Adrenal gland (tissue), 12 donors: ENCODE results near the gene CAMK2A. TPM values are rescaled to one million over a fixed set of nuclear protein-coding genes. Genes with fewer than 3 reads are reported as not detected.

Source experiments
- DNase-seq, 7 donors: peaks; one replicate each; pipeline ENCODE4 v3.0.0-alpha.2; 2019 to 2020
- H3K27ac ChIP-seq, 5 donors: fragments of 200-600 bp; sonication (generic) in 4 of 5; 1 replicate in 3 of 5; 2 replicates in 2 of 5; pipeline versions ENCODE4 v1.5.1 to v1.8.0; 2016 to 2020; ENCODE audit warnings: mild to moderate bottlenecking in 1 of 5
- H3K27me3 ChIP-seq: fragments of 200-600 bp; 2 replicates; pipeline ENCODE4 v1.8.0; 2021
- H3K36me3 ChIP-seq, 2 donors: fragments of 200-600 bp; replicated peaks in 1 of 2; 1 replicate in 1 of 2; 2 replicates in 1 of 2; pipeline versions ENCODE4 v1.5.1 to v1.8.0; 2018 to 2022
- H3K4me1 ChIP-seq, 2 donors: fragments of 200-600 bp; replicated peaks in 1 of 2; 1 replicate in 1 of 2; 2 replicates in 1 of 2; pipeline versions ENCODE4 v1.5.1 to v1.8.0; 2018 to 2021
- H3K4me3 ChIP-seq, 4 donors: fragments of 200-600 bp; sonication (generic) in 3 of 4; one replicate each; pipeline ENCODE4 v1.5.1; 2016 to 2018
- H3K9me3 ChIP-seq, 3 donors: fragments of 200-600 bp; sonication (generic) in 1 of 3; replicated peaks in 1 of 3; 1 replicate in 2 of 3; 2 replicates in 1 of 3; pipeline versions ENCODE4 v1.5.1 to v1.8.0; 2016 to 2021
- CTCF ChIP-seq, 6 experiments: fragments of 450-650 bp in 4 of 6; fragments of 200-600 bp in 2 of 6; sonication (generic) in 1 of 6; IDR thresholded peaks; 1 replicate in 5 of 6; 2 replicates in 1 of 6; pipeline versions ENCODE4 v1.5.1 to v1.8.0; 2016 to 2021; ENCODE audit warnings: antibody characterized with exemption in 6 of 6, mild to moderate bottlenecking in 2 of 6, moderate library complexity in 1 of 6
- POLR2A ChIP-seq, 2 donors: fragments of 450-650 bp; IDR thresholded peaks; one replicate each; pipeline ENCODE4 v1.6.1; 2017; ENCODE audit warnings: antibody characterized with exemption in 2 of 2, mild to moderate bottlenecking in 2 of 2, moderate library complexity in 1 of 2
- WGBS, 4 donors: extraction: QIAGEN DNeasy Blood & Tissue Kit in 2 of 4; methylation state at CpG; one replicate each; pipeline versions ENCODE4 v1.1.5 to v1.1.7; 2013 to 2017; 5-methylcytosine and 5-hydroxymethylcytosine counted together
- intact Hi-C, 2 donors: fragments of 100-400 bp; cut with DNase I; formaldehyde crosslinking; loops; one replicate each; pipeline versions ENCODE4 v1.14.1 to v1.15.0; 2022 to 2023
- polyA plus RNA-seq, 3 donors: library from polyadenylated mRNA; stranded (reverse); fragments of 200-250 nt in 2 of 3; fragments of 350-450 nt in 1 of 3; fragmentation: Illumina TruSeq in 1 of 3; extraction: RNeasy Lipid Tissue Mini Kit (QIAGEN cat#74804) in 1 of 3; gene quantifications; one replicate each; pipeline ENCODE4 v1.2.3, GENCODE V29; 2013 to 2014
- total RNA-seq, 9 donors: library from RNA; depleted of rRNA in 4 of 9; stranded (reverse); fragments of >200 nt in 4 of 9; fragments of 120-200 nt in 1 of 9; fragmentation: NEBNext Ultra II Directional in 1 of 9; extraction: Animal tissue kit (Norgen Biotek cat#: 25700) in 1 of 9; gene quantifications; one replicate each; pipeline versions ENCODE4 v1.1.0 to v1.2.4, GENCODE V29; 2013 to 2023
- donor health status: healthy with polysubstance abuse.
- donor health status: Bipolar disorder and iron deficiency.
- donor health status: DM: yes; HTN: yes; CAD: no.
- donor health status: DM: no; HTN: no; CAD: no.
- donor health status: DM: no; HTN: no; CAD: no.
- donor health status: DM: yes; HTN: yes; CAD: no.

Gene CAMK2A
- total and polyA plus RNA-seq, 12 donors: 0.23 to 1.3 (median 0.64) TPM; not detected in 3

- Histone ChIP-seq H3K4me1 (no peaks in the 10 kb centered on the region), H3K9me3 (no peaks in the 10 kb centered on the region), H3K27me3 (no peaks in the 10 kb centered on the region), H3K27ac (no peak overlapping the region), H3K4me3 (no peak overlapping the region), H3K36me3 (no peaks in the 10 kb centered on the region)
- TF ChIP-seq POLR2A (IDR thresholded peaks at IDR 0.05) (no peak), CTCF (IDR thresholded peaks at IDR 0.05) (no peak)
- intact Hi-C loops: no loop called here
- no peak for DNase-seq
- WGBS, 4 donors: 62 to 76% (median 71%) methylated on average over 5 to 7 of the region's 7 CpGs
Observed at GRCh38 chr5:150239794-150240122, 49.8 kb downstream of the CAMK2A start.

- Histone ChIP-seq H3K4me1 (no peaks in the 10 kb centered on the region), H3K27ac (no peak overlapping the region), H3K4me3 (no peak overlapping the region), H3K9me3 (no peaks in the 10 kb centered on the region), H3K36me3 (no peaks in the 10 kb centered on the region), H3K27me3 (no peaks in the 10 kb centered on the region)
- 85 to 92% (median 89%) methylated on average over 18 to 21 of the region's 21 CpGs for WGBS, 4 donors
- intact Hi-C loops: no loop called here
- TF ChIP-seq CTCF (IDR thresholded peaks at IDR 0.05): no peak
- no peak for TF ChIP-seq POLR2A (IDR thresholded peaks at IDR 0.05)
- no peak for DNase-seq
Observed at GRCh38 chr5:150239099-150239793, 50.3 kb downstream of the CAMK2A start.

- no peak for DNase-seq
- no peak overlapping the region for H3K4me3 ChIP-seq
- intact Hi-C loops: no loop called here
- no peaks in the 10 kb centered on the region for H3K27me3 ChIP-seq
- 86 to 92% (median 88%) methylated on average over 10 of the region's 10 CpGs for WGBS, 4 donors
- TF ChIP-seq CTCF (IDR thresholded peaks at IDR 0.05) (no peak), POLR2A (IDR thresholded peaks at IDR 0.05) (no peak)
- H3K36me3 ChIP-seq: no peaks in the 10 kb centered on the region
- no peaks in the 10 kb centered on the region for H3K4me1 ChIP-seq
- no peaks in the 10 kb centered on the region for H3K9me3 ChIP-seq
- H3K27ac ChIP-seq: no peak overlapping the region
Observed at GRCh38 chr5:150238646-150239045, 50.9 kb downstream of the CAMK2A start.

GRCh38 chr5:150236981-150237754 is 52.4 kb downstream of the CAMK2A start:
- Histone ChIP-seq H3K27ac (no peak overlapping the region), H3K4me1 (no peaks in the 10 kb centered on the region), H3K4me3 (no peak overlapping the region), H3K9me3 (no peaks in the 10 kb centered on the region), H3K27me3 (no peaks in the 10 kb centered on the region), H3K36me3 (no peaks in the 10 kb centered on the region)
- TF ChIP-seq POLR2A (IDR thresholded peaks at IDR 0.05): no peak
- DNase-seq: no peak
- intact Hi-C loops: no loop called here
- 79 to 88% (median 81%) methylated on average over 8 to 15 of the region's 15 CpGs for WGBS, 4 donors
